Inflammatory macrophage treated with lipopolysaccharide for 4 hours (primary cell): ENCODE results near the gene ARMCX5.
A peak's percentile ranks its signal among the peaks of the same experiment; 100 is the strongest.

Source experiments
- DNase-seq: peaks from one replicate; pipeline ENCODE4 v3.0.0-alpha.2; 2020

ARMCX5 gene

GRCh38 chrX:102599084-102599950, at the start of gene ARMCX5:
ARMCX5 (plus strand) TSS chrX:102599515; CDS start chrX:102602142, 2,627 bp downstream.
- DNase-seq = peak; percentile 76

- DNase-seq = peak; percentile 7
These were observed 40.7 kb upstream of the ARMCX5 start for GRCh38 chrX:102558607-102559006.

- no peak for DNase-seq
These were observed 38.8 kb upstream of the ARMCX5 start for GRCh38 chrX:102560423-102561068.

- DNase-seq = no peak
These were observed 18.4 kb upstream of the ARMCX5 start for GRCh38 chrX:102580891-102581290.

GRCh38 chrX:102593367-102593766, 5.9 kb upstream of the ARMCX5 start:
- no peak for DNase-seq

GRCh38 chrX:102599951-102600579, 750 bp downstream of the ARMCX5 start:
- no peak for DNase-seq

- no peak for DNase-seq
These were observed 5.0 kb downstream of the ARMCX5 start for GRCh38 chrX:102604327-102604726.

- DNase-seq = no peak
These were observed 6.8 kb downstream of the ARMCX5 start for GRCh38 chrX:102606115-102606514.

GRCh38 chrX:102610905-102611304, 11.6 kb downstream of the ARMCX5 start:
- DNase-seq = no peak

- no peak for DNase-seq
These were observed 24.8 kb downstream of the ARMCX5 start for GRCh38 chrX:102624105-102624504.

- peak; percentile 41 for DNase-seq
These were observed 28.3 kb downstream of the ARMCX5 start for GRCh38 chrX:102627640-102628039.

- no peak for DNase-seq
These were observed 38.2 kb downstream of the ARMCX5 start for GRCh38 chrX:102637561-102637960.

GRCh38 chrX:102650903-102651241, 51.6 kb downstream of the ARMCX5 start:
- DNase-seq = no peak

GRCh38 chrX:102651242-102652011, 52.1 kb downstream of the ARMCX5 start, which contains the start of gene GPRASP1:
GPRASP1 (plus strand) TSS chrX:102651483; CDS start chrX:102653914, 2,431 bp downstream.
- peak; percentile 5 for DNase-seq

GRCh38 chrX:102652031-102652688, 52.8 kb downstream of the ARMCX5 start:
- DNase-seq = peak; percentile 15
